ENCODE measurements around the gene KDM7A. TPM values are rescaled to one million over a fixed set of nuclear protein-coding genes. Genes with fewer than 3 reads are reported as not detected.
"Not testable (repeated sequence)": the region's sequence is repeated elsewhere in the genome, so short reads cannot be mapped to it uniquely, and the experiment has no call there.

The KDM7A gene
- total RNA-seq, 1 donor from 2014 or later, result 28.1 TPM

DNA sequence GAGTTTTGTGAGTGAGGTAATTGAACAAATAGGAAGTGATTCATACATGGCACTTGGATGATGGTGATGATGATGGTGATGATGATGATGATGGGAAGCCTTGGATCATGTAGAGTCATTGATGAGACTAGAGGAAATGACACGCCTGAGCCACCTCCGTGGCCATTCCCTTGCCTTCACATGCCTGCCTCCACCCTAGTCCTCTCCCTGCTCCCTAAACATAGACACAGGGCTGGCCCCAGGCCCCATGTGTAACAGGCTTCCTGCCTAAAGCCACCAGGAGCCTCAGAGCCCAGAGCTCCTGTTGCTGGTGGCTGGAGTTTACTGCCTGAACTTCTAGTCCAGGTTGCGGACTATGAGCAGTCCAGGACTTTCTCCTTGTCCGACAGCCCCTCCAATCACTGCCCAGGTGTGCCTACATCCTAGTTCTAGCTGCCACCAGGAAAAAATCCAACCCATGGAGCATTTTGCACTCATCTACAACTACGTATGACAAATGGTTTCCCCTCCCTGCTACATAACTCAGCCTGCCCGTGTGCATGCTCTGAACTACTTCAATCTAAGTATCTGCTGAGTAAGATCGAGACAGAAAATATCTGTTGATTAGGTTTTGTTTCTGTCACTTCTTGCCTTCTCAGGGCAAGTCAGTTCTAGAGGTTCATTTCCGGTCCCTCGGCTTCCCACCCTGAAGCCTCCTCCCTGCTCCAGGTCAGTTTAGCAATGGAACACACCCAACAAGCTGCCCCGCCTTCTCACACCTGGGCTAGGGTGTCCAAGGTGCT lies 35.5 kb upstream of the KDM7A start:
- H3K36me3 Mint-ChIP-seq (ENCODE audit: low read depth), result peaks cover 4% of the 10 kb centered on the region
- peaks cover 74% of the 10 kb centered on the region for H3K4me1 Mint-ChIP-seq (ENCODE audit: low read depth)
- H3K9me3 Mint-ChIP-seq, result no peaks in the 10 kb centered on the region
- peak overlapping the region; percentile 66 for H3K4me3 Mint-ChIP-seq
- peak overlapping the region; percentile 94 for H3K27ac Mint-ChIP-seq
- intact Hi-C loops (cut with micrococcal nuclease), result loop anchor here (1.0 to 5.0 kb wide), 5 partner anchors 11 to 265 kb away; partner anchors contain the start of gene MKRN1
- peak; percentile 54 for DNase-seq (ENCODE audit: low spot score)
- H3K27me3 Mint-ChIP-seq (ENCODE audit: insufficient read depth), result no peaks in the 10 kb centered on the region

- Mint-ChIP-seq H3K4me1 (ENCODE audit: low read depth) (peaks cover 80% of the 10 kb centered on the region), H3K27me3 (ENCODE audit: insufficient read depth) (no peaks in the 10 kb centered on the region), H3K36me3 (ENCODE audit: low read depth) (peaks cover 4% of the 10 kb centered on the region), H3K27ac (peak overlapping the region; percentile 94), H3K9me3 (no peaks in the 10 kb centered on the region), H3K4me3 (no peak overlapping the region)
- DNase-seq (ENCODE audit: low spot score), result no peak
- intact Hi-C loops (cut with micrococcal nuclease), result loop anchor here (1.0 to 5.0 kb wide), 5 partner anchors 12 to 266 kb away; partner anchors contain the start of gene MKRN1
Observed at GRCh38 chr7:140211698-140212097, 34.9 kb upstream of the KDM7A start.

DNA sequence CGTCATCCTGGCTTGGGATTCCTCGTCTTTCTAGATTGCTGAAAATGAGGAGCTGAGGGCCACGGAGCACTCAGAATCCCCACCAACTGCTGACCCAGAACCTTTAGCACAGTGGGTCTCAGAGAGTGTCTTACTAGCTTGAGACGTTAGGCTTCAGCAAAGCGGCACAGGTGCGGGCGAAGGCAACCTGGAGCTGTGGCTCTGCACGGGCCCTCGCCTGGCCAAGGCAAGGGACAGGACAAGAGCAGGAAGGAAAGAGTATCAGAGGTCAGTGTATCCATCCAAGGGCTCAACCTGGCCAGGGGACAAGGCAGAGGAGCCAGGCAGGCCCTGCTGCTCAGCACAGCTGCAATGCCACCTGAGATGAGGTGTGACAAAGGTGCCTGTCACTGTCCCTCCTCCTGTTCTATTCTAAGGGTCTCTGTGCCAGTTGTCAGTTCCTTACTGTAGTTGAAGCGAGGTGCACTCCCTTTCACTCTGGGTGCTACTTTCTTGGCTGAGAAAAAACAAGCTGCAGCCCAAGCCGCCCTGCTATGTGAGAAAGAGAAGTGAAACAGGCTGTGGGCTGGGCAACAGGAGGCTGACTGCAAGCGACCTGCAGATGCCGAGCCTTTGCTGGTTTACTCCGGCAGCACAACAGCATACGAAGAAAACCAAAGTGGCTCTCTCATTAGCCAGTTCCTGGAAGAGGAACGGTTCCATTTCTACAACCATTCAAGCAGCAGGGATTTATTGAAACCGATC lies 33.3 kb upstream of the KDM7A start:
- Mint-ChIP-seq H3K27me3 (ENCODE audit: insufficient read depth) (no peaks in the 10 kb centered on the region), H3K9me3 (no peaks in the 10 kb centered on the region), H3K4me1 (ENCODE audit: low read depth) (peaks cover 79% of the 10 kb centered on the region), H3K36me3 (ENCODE audit: low read depth) (peaks cover 4% of the 10 kb centered on the region), H3K4me3 (peak overlapping the region; percentile 71), H3K27ac (peak overlapping the region; percentile 86)
- intact Hi-C loops (cut with micrococcal nuclease), result loop anchor here (5.0 kb wide), 1 partner anchor 267 kb away; the partner anchor contains the start of gene MKRN1
- peak; percentile 64 for DNase-seq (ENCODE audit: low spot score)

GRCh38 chr7:140206616-140207389 lies 30.0 kb upstream of the KDM7A start:
- Mint-ChIP-seq H3K4me3 (peak overlapping the region; percentile 27), H3K9me3 (peaks cover 24% of the 10 kb centered on the region), H3K36me3 (ENCODE audit: low read depth) (peaks cover 3% of the 10 kb centered on the region), H3K27me3 (ENCODE audit: insufficient read depth) (no peaks in the 10 kb centered on the region), H3K27ac (peak overlapping the region; percentile 33), H3K4me1 (ENCODE audit: low read depth) (peaks cover 51% of the 10 kb centered on the region)
- intact Hi-C loops (cut with micrococcal nuclease), result loop anchor here (1.0 kb wide), 1 partner anchor 8 kb away; no protein-coding TSS in a partner anchor
- no peak for DNase-seq (ENCODE audit: low spot score)

- H3K4me1 Mint-ChIP-seq (ENCODE audit: low read depth), result peaks cover 44% of the 10 kb centered on the region
Observed at GRCh38 chr7:140205600-140205999, 28.8 kb upstream of the KDM7A start.

DNA sequence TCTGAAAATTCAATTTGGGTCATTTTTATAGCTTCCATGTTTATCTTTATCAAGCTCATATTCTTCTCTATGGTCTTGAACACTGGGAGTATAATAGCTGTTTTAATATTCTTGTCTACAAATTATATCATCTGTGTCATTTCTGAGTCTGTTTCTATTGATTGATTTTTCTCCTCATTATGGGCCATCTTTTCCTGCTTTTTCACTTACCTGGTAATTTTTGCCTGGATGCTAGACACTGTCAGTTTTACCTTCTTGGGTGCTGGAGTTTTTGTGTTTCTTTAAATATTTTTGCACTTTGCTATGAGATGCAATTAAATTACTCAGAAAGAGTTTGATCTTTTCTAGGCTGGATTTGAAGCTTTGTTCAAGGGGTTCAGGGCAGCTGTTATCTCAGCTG lies 26.8 kb upstream of the KDM7A start:
- Mint-ChIP-seq H3K27me3 (ENCODE audit: insufficient read depth) (no peaks in the 10 kb centered on the region), H3K4me3 (no peak overlapping the region), H3K36me3 (ENCODE audit: low read depth) (peaks cover 6% of the 10 kb centered on the region), H3K4me1 (ENCODE audit: low read depth) (peaks cover 24% of the 10 kb centered on the region), H3K27ac (no peak overlapping the region), H3K9me3 (peaks cover 26% of the 10 kb centered on the region)
- DNase-seq (ENCODE audit: low spot score), result no peak
- intact Hi-C loops (cut with micrococcal nuclease), result no loop called here

More at GRCh38 chr7:140205600-140205999, 28.8 kb upstream of the KDM7A start:
- no peak for DNase-seq (ENCODE audit: low spot score)
- Mint-ChIP-seq H3K27me3 (ENCODE audit: insufficient read depth) (no peaks in the 10 kb centered on the region), H3K27ac (peak overlapping the region; percentile 15), H3K4me3 (no peak overlapping the region), H3K9me3 (peaks cover 26% of the 10 kb centered on the region), H3K36me3 (ENCODE audit: low read depth) (peaks cover 6% of the 10 kb centered on the region)
- intact Hi-C loops (cut with micrococcal nuclease), result no loop called here

GRCh38 chr7:140202942-140203341 lies 26.2 kb upstream of the KDM7A start:
- H3K4me3 Mint-ChIP-seq; intact Hi-C loops (cut with micrococcal nuclease); H3K36me3 Mint-ChIP-seq (ENCODE audit: low read depth); H3K27me3 Mint-ChIP-seq (ENCODE audit: insufficient read depth); H3K27ac Mint-ChIP-seq; DNase-seq (ENCODE audit: low spot score): not testable (repeated sequence)
- Mint-ChIP-seq H3K9me3 (peaks cover 26% of the 10 kb centered on the region), H3K4me1 (ENCODE audit: low read depth) (peaks cover 21% of the 10 kb centered on the region)

GRCh38 chr7:140201393-140201792 lies 24.6 kb upstream of the KDM7A start:
- Mint-ChIP-seq H3K36me3 (ENCODE audit: low read depth) (peaks cover 6% of the 10 kb centered on the region), H3K4me1 (ENCODE audit: low read depth) (peaks cover 8% of the 10 kb centered on the region), H3K4me3 (no peak overlapping the region), H3K27ac (no peak overlapping the region), H3K27me3 (ENCODE audit: insufficient read depth) (no peaks in the 10 kb centered on the region), H3K9me3 (peaks cover 35% of the 10 kb centered on the region)
- intact Hi-C loops (cut with micrococcal nuclease), result no loop called here
- DNase-seq (ENCODE audit: low spot score), result no peak

- H3K4me3 Mint-ChIP-seq, result no peak overlapping the region
- H3K9me3 Mint-ChIP-seq, result peaks cover 40% of the 10 kb centered on the region
- H3K4me1 Mint-ChIP-seq (ENCODE audit: low read depth), result peaks cover 10% of the 10 kb centered on the region
- H3K27me3 Mint-ChIP-seq (ENCODE audit: insufficient read depth), result no peaks in the 10 kb centered on the region
- no peak overlapping the region for H3K27ac Mint-ChIP-seq
- H3K36me3 Mint-ChIP-seq (ENCODE audit: low read depth), result peaks cover 13% of the 10 kb centered on the region
- intact Hi-C loops (cut with micrococcal nuclease), result no loop called here
- no peak for DNase-seq (ENCODE audit: low spot score)
Observed at GRCh38 chr7:140200061-140200989, 23.5 kb upstream of the KDM7A start.

DNA sequence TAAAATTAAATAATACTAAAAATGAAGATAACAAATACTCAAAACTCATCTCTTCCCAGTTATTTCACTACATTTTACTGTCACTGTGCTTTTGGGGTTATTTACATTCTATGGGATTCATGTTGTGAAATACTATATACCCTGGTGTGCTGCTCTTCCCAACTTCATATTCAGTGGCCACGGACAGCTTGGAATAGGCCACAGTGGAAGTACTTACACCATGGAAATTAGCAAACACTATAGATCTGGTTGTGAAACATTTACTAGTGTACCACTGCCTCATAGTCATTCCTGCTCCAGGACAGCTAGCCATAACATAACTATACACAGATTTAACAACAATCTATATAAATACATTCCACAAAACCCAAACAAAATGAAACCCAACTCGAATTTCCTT lies 21.2 kb upstream of the KDM7A start:
- peaks cover 2% of the 10 kb centered on the region for H3K27me3 Mint-ChIP-seq (ENCODE audit: insufficient read depth)
- H3K4me1 Mint-ChIP-seq (ENCODE audit: low read depth), result peaks cover 14% of the 10 kb centered on the region
- DNase-seq (ENCODE audit: low spot score), result no peak
- no peak overlapping the region for H3K4me3 Mint-ChIP-seq
- peaks cover 13% of the 10 kb centered on the region for H3K36me3 Mint-ChIP-seq (ENCODE audit: low read depth)
- peaks cover 25% of the 10 kb centered on the region for H3K9me3 Mint-ChIP-seq
- H3K27ac Mint-ChIP-seq, result no peak overlapping the region
- intact Hi-C loops (cut with micrococcal nuclease), result no loop called here

DNA sequence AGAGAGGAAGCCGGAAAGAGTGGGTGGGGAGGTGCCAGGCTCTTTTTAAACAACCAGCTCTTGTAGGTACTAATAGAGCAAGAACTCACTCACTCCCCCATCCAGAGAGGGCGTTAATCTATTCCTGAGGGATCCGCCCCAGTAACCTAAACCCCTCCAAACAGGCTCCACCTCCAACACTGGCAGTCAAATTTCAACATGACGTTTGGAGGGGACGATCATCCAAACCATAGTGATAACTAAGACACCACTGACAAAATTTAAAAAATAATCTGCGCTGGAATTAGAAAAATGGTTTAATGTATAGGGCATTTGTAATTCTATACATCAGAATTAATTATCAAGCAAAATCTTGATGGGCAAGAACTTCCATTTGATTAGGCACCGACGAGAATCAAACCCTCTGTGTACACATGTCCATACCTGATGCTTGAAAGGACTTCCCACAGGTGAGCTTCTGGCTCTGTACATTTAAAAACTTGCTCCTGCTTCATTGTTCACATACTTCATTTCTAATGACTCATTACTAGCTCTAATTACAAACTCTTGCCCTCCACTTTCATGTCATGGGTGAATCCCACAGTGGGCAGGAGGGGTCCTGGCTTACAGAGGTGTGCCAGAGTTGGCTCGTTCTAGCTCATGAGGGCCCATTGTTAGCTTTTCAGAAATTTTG lies 20.6 kb upstream of the KDM7A start:
- intact Hi-C loops (cut with micrococcal nuclease), result no loop called here
- H3K36me3 Mint-ChIP-seq (ENCODE audit: low read depth), result peaks cover 13% of the 10 kb centered on the region
- H3K4me3 Mint-ChIP-seq, result no peak overlapping the region
- H3K4me1 Mint-ChIP-seq (ENCODE audit: low read depth), result peaks cover 19% of the 10 kb centered on the region
- peaks cover 21% of the 10 kb centered on the region for H3K9me3 Mint-ChIP-seq
- no peak overlapping the region for H3K27ac Mint-ChIP-seq
- DNase-seq (ENCODE audit: low spot score), result no peak
- peaks cover 2% of the 10 kb centered on the region for H3K27me3 Mint-ChIP-seq (ENCODE audit: insufficient read depth)

Data from activated T-helper 1 cell treated with anti-CD3 and anti-CD28 coated beads, Interleukin-12 subunit alpha, Interleukin-12 subunit beta, Interleukin-2, Interleukin-4 antibody, amounts not matched to agents 30 ng/mL and 10 ng/mL and 1 ng/mL, durations not matched to agents 14 hours and 24 hours and 36 hours (primary cell).